Breast epithelium (tissue), 3 donors: ENCODE results near the gene CYB561A3.

Experiments used
- POLR2A ChIP-seq: fragments of 450-650 bp; IDR thresholded peaks from one replicate; pipeline ENCODE4 v1.6.1; 2016; ENCODE audit warnings: antibody characterized with exemption, mild to moderate bottlenecking, moderate library complexity
- POLR2AphosphoS5 ChIP-seq, 3 donors: sonication (generic); formaldehyde crosslinking; IDR thresholded peaks; one replicate each; pipeline ENCODE4 v1.6.1; 2017; ENCODE audit warnings: antibody characterized with exemption in 3 of 3

DNA sequence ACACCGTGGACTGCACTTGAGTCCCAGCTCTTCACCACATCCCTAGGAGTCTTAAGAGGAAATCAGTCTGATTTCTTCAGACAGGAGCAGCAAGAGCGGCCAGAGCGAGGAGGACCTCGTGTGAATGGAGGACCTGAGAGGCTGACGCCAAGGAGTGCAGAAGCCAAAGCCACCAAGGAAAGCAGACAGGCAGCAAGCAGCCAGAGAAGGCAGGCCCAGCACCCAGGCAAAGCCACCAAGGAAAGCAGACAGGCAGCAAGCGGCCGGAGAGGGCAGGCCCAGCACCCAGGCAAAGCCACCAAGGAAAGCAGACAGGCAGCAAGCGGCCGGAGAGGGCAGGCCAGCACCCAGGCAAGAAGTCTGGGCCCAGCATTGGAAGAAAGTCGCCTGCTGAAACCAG is 11.8 kb downstream of the CYB561A3 start:
- TF ChIP-seq POLR2A, result no peak
- no peak for TF ChIP-seq POLR2AphosphoS5 (IDR thresholded peaks at IDR 0.05)
